Measurements from ENCODE around the gene TEKT3.

DNA sequence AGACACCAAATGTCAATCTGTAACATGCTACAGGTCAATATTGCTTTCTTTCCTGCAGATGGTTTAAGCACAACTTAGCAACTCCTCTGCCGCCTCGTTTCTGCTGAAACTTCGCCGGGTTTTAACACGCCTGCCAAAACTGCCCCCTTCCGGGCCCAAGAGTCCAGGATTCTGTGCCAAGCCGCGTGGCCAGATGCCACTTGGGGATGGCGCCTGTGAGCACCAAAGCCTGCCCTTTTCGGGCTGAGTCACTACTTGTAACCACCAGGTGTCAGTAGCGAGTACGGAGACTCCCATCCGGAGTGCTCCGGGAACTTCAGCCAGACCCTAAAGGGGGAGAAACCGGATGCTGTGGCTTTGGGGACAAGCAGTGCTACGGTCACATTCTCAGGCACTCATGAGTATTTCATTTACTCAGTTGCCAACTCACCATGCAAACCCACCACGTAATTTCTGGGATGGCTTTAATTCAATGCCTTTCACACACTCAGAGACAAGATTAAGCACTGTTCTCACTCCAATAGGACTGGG lies 84.1 kb downstream of the TEKT3 start:
- TF ChIP-seq USF2 (IDR thresholded peaks at IDR 0.05; ENCODE audit: borderline replicate concordance, low read depth, low read length): no peak
- TF ChIP-seq, protein P1, sequence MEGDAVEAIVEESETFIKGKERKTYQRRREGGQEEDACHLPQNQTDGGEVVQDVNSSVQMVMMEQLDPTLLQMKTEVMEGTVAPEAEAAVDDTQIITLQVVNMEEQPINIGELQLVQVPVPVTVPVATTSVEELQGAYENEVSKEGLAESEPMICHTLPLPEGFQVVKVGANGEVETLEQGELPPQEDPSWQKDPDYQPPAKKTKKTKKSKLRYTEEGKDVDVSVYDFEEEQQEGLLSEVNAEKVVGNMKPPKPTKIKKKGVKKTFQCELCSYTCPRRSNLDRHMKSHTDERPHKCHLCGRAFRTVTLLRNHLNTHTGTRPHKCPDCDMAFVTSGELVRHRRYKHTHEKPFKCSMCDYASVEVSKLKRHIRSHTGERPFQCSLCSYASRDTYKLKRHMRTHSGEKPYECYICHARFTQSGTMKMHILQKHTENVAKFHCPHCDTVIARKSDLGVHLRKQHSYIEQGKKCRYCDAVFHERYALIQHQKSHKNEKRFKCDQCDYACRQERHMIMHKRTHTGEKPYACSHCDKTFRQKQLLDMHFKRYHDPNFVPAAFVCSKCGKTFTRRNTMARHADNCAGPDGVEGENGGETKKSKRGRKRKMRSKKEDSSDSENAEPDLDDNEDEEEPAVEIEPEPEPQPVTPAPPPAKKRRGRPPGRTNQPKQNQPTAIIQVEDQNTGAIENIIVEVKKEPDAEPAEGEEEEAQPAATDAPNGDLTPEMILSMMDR (IDR thresholded peaks at IDR 0.05): peak; percentile 85
- 0 out of 2 replicates have a peak, but pooled peaks have one; percentile 15 for TF ChIP-seq JUND (IDR thresholded peaks at IDR 0.05)
- TF ChIP-seq, protein P2, sequence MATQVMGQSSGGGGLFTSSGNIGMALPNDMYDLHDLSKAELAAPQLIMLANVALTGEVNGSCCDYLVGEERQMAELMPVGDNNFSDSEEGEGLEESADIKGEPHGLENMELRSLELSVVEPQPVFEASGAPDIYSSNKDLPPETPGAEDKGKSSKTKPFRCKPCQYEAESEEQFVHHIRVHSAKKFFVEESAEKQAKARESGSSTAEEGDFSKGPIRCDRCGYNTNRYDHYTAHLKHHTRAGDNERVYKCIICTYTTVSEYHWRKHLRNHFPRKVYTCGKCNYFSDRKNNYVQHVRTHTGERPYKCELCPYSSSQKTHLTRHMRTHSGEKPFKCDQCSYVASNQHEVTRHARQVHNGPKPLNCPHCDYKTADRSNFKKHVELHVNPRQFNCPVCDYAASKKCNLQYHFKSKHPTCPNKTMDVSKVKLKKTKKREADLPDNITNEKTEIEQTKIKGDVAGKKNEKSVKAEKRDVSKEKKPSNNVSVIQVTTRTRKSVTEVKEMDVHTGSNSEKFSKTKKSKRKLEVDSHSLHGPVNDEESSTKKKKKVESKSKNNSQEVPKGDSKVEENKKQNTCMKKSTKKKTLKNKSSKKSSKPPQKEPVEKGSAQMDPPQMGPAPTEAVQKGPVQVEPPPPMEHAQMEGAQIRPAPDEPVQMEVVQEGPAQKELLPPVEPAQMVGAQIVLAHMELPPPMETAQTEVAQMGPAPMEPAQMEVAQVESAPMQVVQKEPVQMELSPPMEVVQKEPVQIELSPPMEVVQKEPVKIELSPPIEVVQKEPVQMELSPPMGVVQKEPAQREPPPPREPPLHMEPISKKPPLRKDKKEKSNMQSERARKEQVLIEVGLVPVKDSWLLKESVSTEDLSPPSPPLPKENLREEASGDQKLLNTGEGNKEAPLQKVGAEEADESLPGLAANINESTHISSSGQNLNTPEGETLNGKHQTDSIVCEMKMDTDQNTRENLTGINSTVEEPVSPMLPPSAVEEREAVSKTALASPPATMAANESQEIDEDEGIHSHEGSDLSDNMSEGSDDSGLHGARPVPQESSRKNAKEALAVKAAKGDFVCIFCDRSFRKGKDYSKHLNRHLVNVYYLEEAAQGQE (IDR thresholded peaks at IDR 0.05; ENCODE audit: low read depth, low read length): no peak
- no peak for TF ChIP-seq EZH2phosphoT487 (IDR thresholded peaks at IDR 0.05; ENCODE audit: borderline replicate concordance, low read depth)
- peak; percentile 73 for TF ChIP-seq RAD21 (IDR thresholded peaks at IDR 0.05; ENCODE audit: low read length)
- peak; percentile 93 for TF ChIP-seq MXI1 (IDR thresholded peaks at IDR 0.05; ENCODE audit: low read depth, low read length)
- TF ChIP-seq SMC3 (IDR thresholded peaks at IDR 0.05; ENCODE audit: low read depth, low read length): peak; percentile 84
- no peak for TF ChIP-seq TAF1 (IDR thresholded peaks at IDR 0.05; ENCODE audit: borderline replicate concordance, low read depth, low read length)
- TF ChIP-seq MAX (IDR thresholded peaks at IDR 0.05; ENCODE audit: low read depth): peak; percentile 88

Data from SK-N-SH (cell line).